HCT116 (cell line): ENCODE data around the gene PDE6A.

ENCODE experiments used
- POLR2A ChIP-seq: IDR thresholded peaks from 2 replicates; pipeline ENCODE4 v1.7.0; 2011; ENCODE audit warnings: borderline replicate concordance; ENCODE audit not compliant: insufficient read depth, insufficient read length; ENCODE audit errors: extremely low read depth
- REST ChIP-seq: IDR thresholded peaks from 2 replicates; pipeline ENCODE4 v1.6.1; 2012; ENCODE audit warnings: low read depth

GRCh38 chr5:149852641-149853330 lies 91.8 kb downstream of the PDE6A start:
- TF ChIP-seq REST (no peak), POLR2A (no peak)
